MCF 10A (cell line): Measurements from ENCODE around the gene HTT-AS. TPM values are rescaled to one million over a fixed set of nuclear protein-coding genes. Genes with fewer than 3 reads are reported as not detected.

Experiments
- BruUV-seq: library from RNA; stranded (reverse); fragments of 400-500 nt; replicated peaks from 2 replicates; lab custom pipeline; 2021; lab: Mats Ljungman, UMichigan
- CTCF ChIA-PET: fragments of 300-600 bp; sonication (Branson Sonifier 250); formaldehyde crosslinking; extraction: SDS; loops from one replicate; lab custom pipeline; 2021; ENCODE audit warnings: antibody characterized with exemption, inconsistent platforms; lab: Yijun Ruan, JAX
- POLR2A ChIA-PET: fragments of 300-600, 350-650 bp; sonication (Branson Sonifier 250); formaldehyde crosslinking; extraction: SDS; loops from one replicate; lab custom pipeline; 2020; ENCODE audit warnings: antibody characterized with exemption, inconsistent platforms; lab: Yijun Ruan, JAX
- DNase-seq: peaks from one replicate; pipeline ENCODE4 v3.0.0-alpha.2; 2018; ENCODE audit not compliant: unreplicated experiment
- H3K27ac Mint-ChIP-seq: one replicate; pipeline ENCODE4 v1.8.0; 2022; ENCODE audit warnings: mild to moderate bottlenecking, low read depth, mixed read lengths; ENCODE audit not compliant: unreplicated experiment
- H3K27me3 Mint-ChIP-seq: one replicate; pipeline ENCODE4 v1.8.0; 2022; ENCODE audit warnings: mixed read lengths; ENCODE audit not compliant: insufficient read depth, unreplicated experiment
- H3K36me3 Mint-ChIP-seq: one replicate; pipeline ENCODE4 v1.8.0; 2022; ENCODE audit warnings: mild to moderate bottlenecking, moderate library complexity, mixed read lengths; ENCODE audit not compliant: insufficient read depth, unreplicated experiment
- H3K4me1 Mint-ChIP-seq: one replicate; pipeline ENCODE4 v1.8.0; 2022; ENCODE audit warnings: mixed read lengths; ENCODE audit not compliant: insufficient read depth, unreplicated experiment
- H3K4me3 Mint-ChIP-seq: one replicate; pipeline ENCODE4 v1.8.0; 2022; ENCODE audit warnings: mild to moderate bottlenecking, moderate library complexity, mixed read lengths; ENCODE audit not compliant: unreplicated experiment
- H3K9me3 Mint-ChIP-seq: one replicate; pipeline ENCODE4 v1.8.0; 2022; ENCODE audit warnings: mixed read lengths; ENCODE audit not compliant: unreplicated experiment
- CTCF ChIP-seq: fragments of 200-600 bp; IDR thresholded peaks from one replicate; pipeline ENCODE4 v1.8.0; 2022; ENCODE audit warnings: antibody characterized with exemption, mild to moderate bottlenecking; ENCODE audit not compliant: unreplicated experiment
- intact Hi-C: fragments of 100-400 bp; cut with micrococcal nuclease; formaldehyde crosslinking; loops from 2 replicates; pipeline ENCODE4 v1.14.1; 2022
- total RNA-seq: library from RNA; stranded (reverse); gene quantifications from 2 replicates; pipeline ENCODE4 v1.2.3, GENCODE V29; 2022

The HTT-AS gene
- total RNA-seq, 1 experiment from 2014 or later: not detected

- ChIA-PET POLR2A (interaction anchor here (0.6 kb wide), 1 partner anchor 30 kb away, joined by 3 read pairs; no protein-coding TSS in a partner anchor), CTCF (interaction anchor here (1.1 to 1.5 kb wide), 3 partner anchors 9 to 63 kb away, joined by 3 to 6 read pairs (median 3); no protein-coding TSS in a partner anchor)
- Mint-ChIP-seq H3K27me3 (no peaks in the 10 kb centered on the region), H3K4me3 (no peak overlapping the region), H3K27ac (no peak overlapping the region), H3K36me3 (no peaks in the 10 kb centered on the region), H3K4me1 (peaks cover 10% of the 10 kb centered on the region), H3K9me3 (no peaks in the 10 kb centered on the region)
- TF ChIP-seq CTCF: no peak
- intact Hi-C loops: no loop called here
- no TSS peak for BruUV-seq
- no peak for DNase-seq
Observed at GRCh38 chr4:3039706-3040366, 34.5 kb downstream of the HTT-AS start.

- ChIA-PET CTCF (interaction anchor here (0.6 to 5.8 kb wide), 14 partner anchors 9 to 274 kb away, joined by 3 to 80 read pairs (median 5); partner anchors contain the start of genes GRK4 and NOP14), POLR2A (interaction anchor here (0.6 to 2.0 kb wide), 6 partner anchors 28 to 156 kb away, joined by 3 to 9 read pairs (median 4); partner anchors contain the start of genes GRK4 and NOP14)
- Mint-ChIP-seq H3K27me3 (no peaks in the 10 kb centered on the region), H3K9me3 (no peaks in the 10 kb centered on the region), H3K36me3 (no peaks in the 10 kb centered on the region), H3K27ac (no peak overlapping the region), H3K4me3 (no peak overlapping the region), H3K4me1 (peaks cover 10% of the 10 kb centered on the region)
- no peak for TF ChIP-seq CTCF
- intact Hi-C loops: loop anchor here (1.0 kb wide), 3 partner anchors 28 to 75 kb away; partner anchors contain the start of genes GRK4 and NOP14
- no TSS peak for BruUV-seq
- no peak for DNase-seq
Observed at GRCh38 chr4:3037957-3038461, 36.3 kb downstream of the HTT-AS start.

- no peak overlapping the region for H3K4me3 Mint-ChIP-seq
- no peak for TF ChIP-seq CTCF
- DNase-seq: no peak
- CTCF ChIA-PET: interaction anchor here (0.5 to 5.8 kb wide), 19 partner anchors 9 to 363 kb away, joined by 3 to 80 read pairs (median 4); no protein-coding TSS in a partner anchor
- H3K9me3 Mint-ChIP-seq: no peaks in the 10 kb centered on the region
- POLR2A ChIA-PET: interaction anchor here (0.6 to 1.9 kb wide), 5 partner anchors 17 to 100 kb away, joined by 3 to 8 read pairs (median 5); partner anchors contain the start of genes GRK4 and NOP14
- BruUV-seq: no TSS peak
- intact Hi-C loops: no loop called here
- H3K4me1 Mint-ChIP-seq: peaks cover 13% of the 10 kb centered on the region
- no peaks in the 10 kb centered on the region for H3K27me3 Mint-ChIP-seq
- no peak overlapping the region for H3K27ac Mint-ChIP-seq
- no peaks in the 10 kb centered on the region for H3K36me3 Mint-ChIP-seq
Observed at GRCh38 chr4:3036131-3036952, 38.0 kb downstream of the HTT-AS start.
